Measurements from ENCODE around the gene SMPD1. TPM values are rescaled to one million over a fixed set of nuclear protein-coding genes. Genes with fewer than 3 reads are reported as not detected.

The SMPD1 gene
- total RNA-seq, 2 donors from 2014 or later: 36.6 to 51.3 TPM

DNA sequence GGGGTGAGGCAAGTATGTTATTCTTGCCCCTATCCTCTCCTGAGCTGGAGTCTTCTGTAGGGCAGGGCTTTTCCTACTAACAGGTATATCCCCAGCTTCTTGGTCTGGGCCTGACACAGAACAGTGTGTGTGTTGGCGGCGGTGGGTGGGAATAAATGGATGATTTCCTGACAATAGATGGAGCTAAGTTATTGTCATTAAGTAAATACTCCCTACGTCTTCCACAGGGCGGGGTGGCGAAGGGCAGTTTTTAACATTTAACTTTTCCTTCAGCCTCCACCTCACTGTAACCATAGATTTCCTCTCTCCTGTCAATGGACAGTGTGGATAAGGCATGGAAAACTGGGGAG, 11.7 kb upstream of the SMPD1 start:
- Histone ChIP-seq H3K4me1 (ENCODE audit: control insufficient read depth in 1 of 2, low read depth in 2 of 2) (no peaks in the 10 kb centered on the region), H3K27ac (no peak overlapping the region), H3K27me3 (replicated peaks; ENCODE audit: insufficient read depth) (no peaks in the 10 kb centered on the region), H3K4me3 (no peak overlapping the region), H3K9me3 (no peaks in the 10 kb centered on the region), H3K36me3 (no peaks in the 10 kb centered on the region)
- TF ChIP-seq, protein P1, sequence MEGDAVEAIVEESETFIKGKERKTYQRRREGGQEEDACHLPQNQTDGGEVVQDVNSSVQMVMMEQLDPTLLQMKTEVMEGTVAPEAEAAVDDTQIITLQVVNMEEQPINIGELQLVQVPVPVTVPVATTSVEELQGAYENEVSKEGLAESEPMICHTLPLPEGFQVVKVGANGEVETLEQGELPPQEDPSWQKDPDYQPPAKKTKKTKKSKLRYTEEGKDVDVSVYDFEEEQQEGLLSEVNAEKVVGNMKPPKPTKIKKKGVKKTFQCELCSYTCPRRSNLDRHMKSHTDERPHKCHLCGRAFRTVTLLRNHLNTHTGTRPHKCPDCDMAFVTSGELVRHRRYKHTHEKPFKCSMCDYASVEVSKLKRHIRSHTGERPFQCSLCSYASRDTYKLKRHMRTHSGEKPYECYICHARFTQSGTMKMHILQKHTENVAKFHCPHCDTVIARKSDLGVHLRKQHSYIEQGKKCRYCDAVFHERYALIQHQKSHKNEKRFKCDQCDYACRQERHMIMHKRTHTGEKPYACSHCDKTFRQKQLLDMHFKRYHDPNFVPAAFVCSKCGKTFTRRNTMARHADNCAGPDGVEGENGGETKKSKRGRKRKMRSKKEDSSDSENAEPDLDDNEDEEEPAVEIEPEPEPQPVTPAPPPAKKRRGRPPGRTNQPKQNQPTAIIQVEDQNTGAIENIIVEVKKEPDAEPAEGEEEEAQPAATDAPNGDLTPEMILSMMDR (IDR thresholded peaks at IDR 0.05): no peak
- DNase-seq (ENCODE audit: low spot score) (no peak), ATAC-seq (ENCODE audit: insufficient number of reproducible peaks, low FRiP score, low read depth) (no peak)

DNA sequence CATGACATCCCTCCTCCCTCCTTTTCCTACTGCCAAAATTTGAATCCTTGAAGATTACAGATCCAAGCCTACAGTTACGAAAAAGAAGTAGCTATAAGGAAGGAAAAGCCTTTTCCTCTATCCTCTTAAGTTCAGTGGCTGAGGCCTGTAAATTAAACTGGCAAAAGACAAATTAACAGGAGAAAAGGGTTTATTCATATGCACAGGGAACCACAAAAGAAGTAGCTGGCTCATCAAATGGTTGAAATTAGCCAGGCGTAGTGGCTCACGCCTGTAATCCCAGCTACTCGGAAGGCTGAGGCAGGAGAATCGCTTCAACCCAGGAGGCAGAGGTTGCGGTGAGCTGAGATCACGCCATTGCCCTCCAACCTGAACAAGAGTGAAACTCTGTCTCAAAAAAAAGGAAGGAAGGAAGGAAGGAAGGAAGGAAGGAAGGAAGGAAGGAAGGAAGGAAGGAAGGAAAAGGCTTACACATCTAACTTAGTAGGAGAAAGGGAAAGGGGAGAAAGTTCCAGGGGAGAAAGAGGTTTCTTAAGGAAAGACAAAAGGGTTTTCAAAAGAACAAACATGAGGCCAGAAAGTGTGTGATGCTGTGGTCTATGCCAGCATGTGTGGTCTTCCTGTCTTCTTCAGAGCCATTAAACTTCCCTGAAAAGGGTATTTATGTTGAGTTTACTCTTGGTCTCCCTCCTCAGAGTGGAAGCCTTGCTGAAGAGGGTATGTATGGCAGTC, 5.1 kb upstream of the SMPD1 start:
- Histone ChIP-seq H3K9me3 (no peaks in the 10 kb centered on the region), H3K27ac (no peak overlapping the region), H3K4me1 (ENCODE audit: control insufficient read depth in 1 of 2, low read depth in 2 of 2) (peaks cover 4 to 18% of the 10 kb centered on the region in 2 donors), H3K27me3 (replicated peaks; ENCODE audit: insufficient read depth) (no peaks in the 10 kb centered on the region), H3K4me3 (no peak overlapping the region), H3K36me3 (no peaks in the 10 kb centered on the region)
- TF ChIP-seq, protein P1 (IDR thresholded peaks at IDR 0.05): no peak
- ATAC-seq (ENCODE audit: insufficient number of reproducible peaks, low FRiP score, low read depth) (no peak), DNase-seq (ENCODE audit: low spot score) (no peak)

DNA sequence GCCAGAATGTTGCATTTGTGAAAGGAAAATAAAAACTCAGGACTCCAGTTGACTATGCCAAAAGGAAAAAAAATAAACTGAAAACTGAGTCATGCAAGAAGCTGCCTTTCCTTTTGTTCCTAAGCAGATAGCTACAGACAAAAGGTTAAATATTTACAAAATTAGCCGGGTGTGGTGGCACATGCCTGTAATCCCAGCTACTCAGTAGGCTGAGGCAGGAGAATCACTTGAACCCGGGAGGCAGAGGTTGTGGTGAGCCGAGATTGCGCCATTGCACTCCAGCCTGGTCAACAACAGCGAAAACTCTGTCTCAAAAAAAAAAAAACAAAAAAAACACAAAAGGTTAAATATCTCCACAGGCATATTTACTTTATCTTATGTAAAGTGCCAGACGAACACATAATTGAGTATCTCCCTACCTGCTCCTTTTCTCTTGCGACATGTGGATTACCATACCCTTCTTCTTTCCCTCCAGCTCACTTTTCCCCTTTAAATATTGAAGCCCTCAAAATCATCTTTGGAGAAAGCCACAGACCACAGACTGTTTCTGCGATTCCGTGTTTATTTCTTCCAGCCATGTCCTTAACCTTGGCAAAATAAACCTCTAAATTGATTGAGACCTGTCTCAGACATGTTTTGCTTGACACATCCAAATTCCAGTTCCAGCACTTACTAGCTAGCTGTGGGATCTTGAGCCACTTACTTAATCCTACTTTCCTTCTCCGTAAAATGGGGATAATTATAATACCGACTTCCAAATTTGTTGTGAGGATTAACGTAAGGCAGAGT, 2.3 kb upstream of the SMPD1 start:
- Histone ChIP-seq H3K27ac (peak overlapping the region; percentile 19 to 92), H3K4me1 (ENCODE audit: control insufficient read depth in 1 of 2, low read depth in 2 of 2) (peaks cover 4 to 30% of the 10 kb centered on the region in 2 donors), H3K27me3 (replicated peaks; ENCODE audit: insufficient read depth) (no peaks in the 10 kb centered on the region), H3K4me3 (no peak overlapping the region), H3K9me3 (no peaks in the 10 kb centered on the region), H3K36me3 (no peaks in the 10 kb centered on the region)
- DNase-seq (ENCODE audit: low spot score) (no peak), ATAC-seq (ENCODE audit: insufficient number of reproducible peaks, low FRiP score, low read depth) (no peak)
- TF ChIP-seq, protein P1 (IDR thresholded peaks at IDR 0.05): no peak

DNA sequence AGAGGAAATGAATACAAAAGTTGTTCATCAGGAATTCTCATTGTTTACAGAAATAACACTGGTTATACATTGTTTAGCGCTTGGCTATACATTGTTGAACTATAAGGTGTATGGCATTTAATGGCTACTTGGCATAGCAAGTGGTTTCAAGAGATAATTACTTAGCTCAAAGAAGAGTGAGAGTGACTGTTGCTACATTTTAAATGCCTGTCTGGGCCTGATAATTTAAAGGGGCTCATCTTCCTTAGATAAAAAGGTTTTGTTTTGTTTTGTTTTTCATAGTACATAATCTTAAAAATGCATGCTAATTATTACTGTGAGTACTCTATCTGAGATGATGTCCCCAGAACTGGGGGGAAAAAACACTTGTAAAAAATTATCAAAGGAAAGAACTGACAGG, 1.5 kb upstream of the SMPD1 start:
- TF ChIP-seq, protein P1 (IDR thresholded peaks at IDR 0.05): no peak
- ATAC-seq (ENCODE audit: insufficient number of reproducible peaks, low FRiP score, low read depth) (no peak), DNase-seq (ENCODE audit: low spot score) (no peak)
- Histone ChIP-seq H3K9me3 (no peaks in the 10 kb centered on the region), H3K27me3 (replicated peaks; ENCODE audit: insufficient read depth) (no peaks in the 10 kb centered on the region), H3K27ac (peak overlapping the region; percentile 89 to 92), H3K4me1 (ENCODE audit: control insufficient read depth in 1 of 2, low read depth in 2 of 2) (peaks cover 4 to 30% of the 10 kb centered on the region in 2 donors), H3K4me3 (no peak overlapping the region), H3K36me3 (no peaks in the 10 kb centered on the region)

DNA sequence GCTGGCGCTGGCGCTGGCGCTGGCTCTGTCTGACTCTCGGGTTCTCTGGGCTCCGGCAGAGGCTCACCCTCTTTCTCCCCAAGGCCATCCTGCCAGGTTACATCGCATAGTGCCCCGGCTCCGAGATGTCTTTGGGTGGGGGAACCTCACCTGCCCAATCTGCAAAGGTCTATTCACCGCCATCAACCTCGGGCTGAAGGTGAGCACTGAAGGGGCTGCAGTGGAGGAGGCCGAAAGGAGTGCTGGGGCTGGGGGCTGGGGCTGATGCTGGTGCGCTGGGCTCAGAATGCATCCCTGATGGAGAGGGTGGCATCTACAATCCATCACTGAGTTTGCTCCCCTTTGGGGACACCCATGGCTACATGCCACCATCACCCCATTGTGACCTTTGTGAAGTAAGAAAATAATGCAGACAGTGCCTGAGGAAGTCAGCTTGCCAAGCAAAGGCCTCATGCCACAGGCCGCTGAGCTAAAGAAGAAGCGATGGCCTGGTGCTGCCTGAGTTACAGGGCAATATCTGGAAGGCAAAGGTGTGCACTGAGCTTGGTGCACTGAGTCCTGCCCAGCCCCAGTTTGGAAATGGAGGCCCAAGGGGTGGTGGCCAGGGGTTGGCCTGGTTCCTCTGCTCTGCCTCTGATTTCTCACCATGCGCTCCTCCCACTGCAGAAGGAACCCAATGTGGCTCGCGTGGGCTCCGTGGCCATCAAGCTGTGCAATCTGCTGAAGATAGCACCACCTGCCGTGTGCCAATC, 620 bp downstream of the SMPD1 start:
- Histone ChIP-seq H3K27me3 (replicated peaks; ENCODE audit: insufficient read depth) (no peaks in the 10 kb centered on the region), H3K27ac (peak overlapping the region; percentile 89 to 92), H3K36me3 (peaks cover 7% of the 10 kb centered on the region), H3K9me3 (no peaks in the 10 kb centered on the region), H3K4me1 (ENCODE audit: control insufficient read depth in 1 of 2, low read depth in 2 of 2) (peaks cover 4 to 30% of the 10 kb centered on the region in 2 donors), H3K4me3 (peak overlapping the region; percentile 84)
- TF ChIP-seq, protein P1 (IDR thresholded peaks at IDR 0.05): no peak
- ATAC-seq (ENCODE audit: insufficient number of reproducible peaks, low FRiP score, low read depth): no peak
- no peak for DNase-seq (ENCODE audit: low spot score)

Measured in thoracic aorta (tissue), 2 donors.